ENCODE results near the gene ADAMTS9. TPM values are rescaled to one million over a fixed set of nuclear protein-coding genes. Genes with fewer than 3 reads are reported as not detected.

The ADAMTS9 gene
- total RNA-seq, 2 donors from 2014 or later: 104 to 420 TPM

DNA sequence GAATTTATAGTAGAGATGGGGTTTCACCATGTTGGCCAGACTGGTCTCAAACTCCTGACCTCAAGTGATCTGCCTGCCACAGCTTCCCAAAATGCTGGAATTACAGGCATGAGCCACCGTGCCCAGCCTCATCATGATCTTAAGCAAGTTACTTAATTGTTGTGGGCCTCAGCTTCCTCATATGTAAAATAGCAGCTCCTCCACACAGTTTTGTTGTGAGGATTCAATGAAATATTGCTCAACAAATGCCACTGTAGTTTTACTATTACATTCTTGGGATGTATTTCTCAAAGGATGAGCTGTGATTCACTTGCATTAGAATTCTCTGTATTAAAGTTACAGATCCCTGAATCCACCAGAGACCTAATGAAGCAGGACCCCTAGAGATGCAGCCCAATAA is 168.8 kb downstream of the ADAMTS9 start:
- H3K4me1 ChIP-seq (ENCODE audit: control insufficient read depth in 1 of 2, low read depth in 2 of 2): no peaks in the 10 kb centered on the region
- DNase-seq (ENCODE audit: low spot score) (no peak), ATAC-seq (ENCODE audit: insufficient number of reproducible peaks, low FRiP score, low read depth) (no peak)
- H3K27me3 ChIP-seq (replicated peaks; ENCODE audit: insufficient read depth): no peaks in the 10 kb centered on the region
- peaks cover 6% of the 10 kb centered on the region for H3K36me3 ChIP-seq
- no peaks in the 10 kb centered on the region for H3K9me3 ChIP-seq
- H3K4me3 ChIP-seq: no peak overlapping the region
- H3K27ac ChIP-seq: no peak overlapping the region
- TF ChIP-seq, protein P1, sequence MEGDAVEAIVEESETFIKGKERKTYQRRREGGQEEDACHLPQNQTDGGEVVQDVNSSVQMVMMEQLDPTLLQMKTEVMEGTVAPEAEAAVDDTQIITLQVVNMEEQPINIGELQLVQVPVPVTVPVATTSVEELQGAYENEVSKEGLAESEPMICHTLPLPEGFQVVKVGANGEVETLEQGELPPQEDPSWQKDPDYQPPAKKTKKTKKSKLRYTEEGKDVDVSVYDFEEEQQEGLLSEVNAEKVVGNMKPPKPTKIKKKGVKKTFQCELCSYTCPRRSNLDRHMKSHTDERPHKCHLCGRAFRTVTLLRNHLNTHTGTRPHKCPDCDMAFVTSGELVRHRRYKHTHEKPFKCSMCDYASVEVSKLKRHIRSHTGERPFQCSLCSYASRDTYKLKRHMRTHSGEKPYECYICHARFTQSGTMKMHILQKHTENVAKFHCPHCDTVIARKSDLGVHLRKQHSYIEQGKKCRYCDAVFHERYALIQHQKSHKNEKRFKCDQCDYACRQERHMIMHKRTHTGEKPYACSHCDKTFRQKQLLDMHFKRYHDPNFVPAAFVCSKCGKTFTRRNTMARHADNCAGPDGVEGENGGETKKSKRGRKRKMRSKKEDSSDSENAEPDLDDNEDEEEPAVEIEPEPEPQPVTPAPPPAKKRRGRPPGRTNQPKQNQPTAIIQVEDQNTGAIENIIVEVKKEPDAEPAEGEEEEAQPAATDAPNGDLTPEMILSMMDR (IDR thresholded peaks at IDR 0.05): no peak

DNA sequence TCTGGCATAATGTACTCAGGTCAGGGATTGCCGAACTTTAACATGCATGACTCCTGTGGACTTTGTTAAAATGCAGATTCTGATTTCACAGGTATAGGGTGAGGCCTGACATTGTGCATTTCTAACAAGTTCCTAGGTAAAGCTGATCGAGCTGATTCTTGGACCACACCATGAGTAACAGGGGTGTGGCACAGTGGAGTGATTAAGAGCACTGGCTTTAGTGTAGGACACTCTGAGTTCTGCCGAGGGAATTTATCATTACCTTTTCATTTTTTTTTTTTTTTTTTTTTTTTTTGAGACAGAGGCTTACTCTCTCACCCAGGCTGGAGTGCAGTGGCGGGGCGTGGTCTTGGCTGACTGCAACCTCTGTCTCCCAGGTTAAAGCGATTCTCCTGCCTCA is 169.3 kb downstream of the ADAMTS9 start:
- Histone ChIP-seq H3K36me3 (peaks cover 6% of the 10 kb centered on the region), H3K27ac (no peak overlapping the region)

DNA sequence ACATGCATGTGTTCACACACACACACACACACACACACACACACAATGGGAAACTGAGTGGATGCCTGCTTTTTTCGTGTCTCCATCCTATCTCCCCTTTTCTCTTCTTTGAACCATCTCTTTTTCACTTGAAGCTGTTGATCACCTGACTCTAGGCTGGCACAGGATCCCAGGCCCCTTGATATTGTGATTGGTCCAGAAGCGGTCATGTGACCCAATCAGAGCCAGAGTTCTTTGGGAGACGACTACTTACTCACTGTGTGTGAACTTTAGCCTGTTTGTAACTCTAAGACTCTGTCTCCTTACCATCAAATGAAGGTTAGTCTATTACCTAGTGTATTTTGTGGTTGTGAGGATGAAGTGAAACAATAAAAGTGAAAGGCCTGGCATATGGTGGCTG is 172.9 kb downstream of the ADAMTS9 start:
- H3K9me3 ChIP-seq: no peaks in the 10 kb centered on the region
- ATAC-seq (ENCODE audit: insufficient number of reproducible peaks, low FRiP score, low read depth) (no peak), DNase-seq (ENCODE audit: low spot score) (no peak)
- TF ChIP-seq, protein P1 (IDR thresholded peaks at IDR 0.05): no peak
- no peaks in the 10 kb centered on the region for H3K27me3 ChIP-seq (replicated peaks; ENCODE audit: insufficient read depth)
- no peak overlapping the region for H3K4me3 ChIP-seq
- no peak overlapping the region for H3K27ac ChIP-seq
- H3K36me3 ChIP-seq: no peaks in the 10 kb centered on the region
- H3K4me1 ChIP-seq (ENCODE audit: control insufficient read depth in 1 of 2, low read depth in 2 of 2): no peaks in the 10 kb centered on the region

More for the DNA sequence above, 169.3 kb downstream of the ADAMTS9 start:
- ATAC-seq (ENCODE audit: insufficient number of reproducible peaks, low FRiP score, low read depth) (no peak), DNase-seq (ENCODE audit: low spot score) (no peak)
- H3K4me1 ChIP-seq (ENCODE audit: control insufficient read depth in 1 of 2, low read depth in 2 of 2): no peaks in the 10 kb centered on the region
- no peaks in the 10 kb centered on the region for H3K9me3 ChIP-seq
- H3K4me3 ChIP-seq: no peak overlapping the region
- H3K27me3 ChIP-seq (replicated peaks; ENCODE audit: insufficient read depth): no peaks in the 10 kb centered on the region
- TF ChIP-seq, protein P1 (IDR thresholded peaks at IDR 0.05): no peak

DNA sequence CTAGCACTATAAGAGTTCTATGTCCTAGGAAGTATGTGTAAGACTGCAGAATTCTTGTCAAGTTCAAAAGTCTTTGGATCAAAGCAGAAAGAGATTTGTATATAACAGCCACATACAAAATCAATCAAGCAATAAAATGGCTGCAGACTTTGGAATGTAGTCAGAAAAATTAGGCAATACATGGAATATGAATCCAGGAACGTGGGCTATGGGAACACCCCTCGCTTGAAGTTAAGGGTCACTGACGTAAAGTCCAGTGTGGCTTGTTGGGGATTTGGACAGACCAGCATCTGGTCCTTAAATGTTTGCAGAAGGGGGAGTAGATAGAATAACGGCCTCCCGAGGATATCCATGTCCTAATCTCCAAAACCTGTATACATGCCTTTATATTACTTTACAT is 178.6 kb downstream of the ADAMTS9 start:
- Histone ChIP-seq H3K4me1 (ENCODE audit: control insufficient read depth in 1 of 2, low read depth in 2 of 2) (no peaks in the 10 kb centered on the region), H3K27ac (no peak overlapping the region), H3K9me3 (no peaks in the 10 kb centered on the region), H3K36me3 (no peaks in the 10 kb centered on the region), H3K27me3 (replicated peaks; ENCODE audit: insufficient read depth) (no peaks in the 10 kb centered on the region), H3K4me3 (no peak overlapping the region)
- DNase-seq (ENCODE audit: low spot score) (no peak), ATAC-seq (ENCODE audit: insufficient number of reproducible peaks, low FRiP score, low read depth) (no peak)
- TF ChIP-seq, protein P1 (IDR thresholded peaks at IDR 0.05): no peak

DNA sequence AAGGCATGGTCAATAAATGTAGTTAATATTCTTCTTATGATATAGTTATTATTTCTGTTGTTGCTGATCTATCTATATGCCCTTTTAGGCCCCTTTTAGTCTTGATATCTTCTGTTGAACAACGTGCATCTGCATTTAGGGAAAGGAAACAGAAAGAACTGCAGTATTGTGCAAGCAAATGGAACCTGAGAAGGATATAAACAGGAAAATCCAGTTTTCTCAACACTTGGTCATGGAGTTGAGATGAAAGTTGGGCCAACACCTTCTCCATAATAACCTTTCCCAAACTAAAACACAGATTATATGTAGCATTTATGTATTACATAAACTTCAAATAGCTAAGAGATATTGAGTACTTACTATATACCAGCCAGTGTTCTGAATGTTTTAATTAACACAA is 179.7 kb downstream of the ADAMTS9 start:
- Histone ChIP-seq H3K4me1 (ENCODE audit: control insufficient read depth in 1 of 2, low read depth in 2 of 2) (no peaks in the 10 kb centered on the region), H3K9me3 (no peaks in the 10 kb centered on the region), H3K27me3 (replicated peaks; ENCODE audit: insufficient read depth) (no peaks in the 10 kb centered on the region), H3K36me3 (no peaks in the 10 kb centered on the region), H3K27ac (no peak overlapping the region), H3K4me3 (no peak overlapping the region)
- TF ChIP-seq, protein P1 (IDR thresholded peaks at IDR 0.05): no peak
- DNase-seq (ENCODE audit: low spot score) (no peak), ATAC-seq (ENCODE audit: insufficient number of reproducible peaks, low FRiP score, low read depth) (no peak)

Measured in thoracic aorta (tissue), 2 donors.